Smooth muscle cell (in vitro differentiated cells): ENCODE data around the gene CTAG1A. TPM values are rescaled to one million over a fixed set of nuclear protein-coding genes. Genes with fewer than 3 reads are reported as not detected.
"Not testable (repeated sequence)": the region's sequence is repeated elsewhere in the genome, so short reads cannot be mapped to it uniquely, and the experiment has no call there.

Experiments used
- DNase-seq: peaks from one replicate; lab custom pipeline; 2025; ENCODE audit not compliant: unreplicated experiment; lab: John Stamatoyannopoulos, UW
- H2AFZ ChIP-seq: fragments of 200-600 bp; sonication (generic); 2 replicates; pipeline ENCODE4 v1.6.0; 2016; ENCODE audit warnings: antibody characterized with exemption, low read depth, mild to moderate bottlenecking
- H3F3A ChIP-seq: fragments of 200-600 bp; sonication (generic); 2 replicates; pipeline ENCODE4 v1.6.0; 2017; ENCODE audit warnings: antibody characterized with exemption, low read depth
- H3K27ac ChIP-seq: fragments of 200-600 bp; sonication (generic); 2 replicates; pipeline ENCODE4 v1.5.1; 2016; ENCODE audit warnings: low read depth, mild to moderate bottlenecking
- H3K27me3 ChIP-seq: fragments of 200-600 bp; sonication (generic); 2 replicates; pipeline ENCODE4 v1.6.1; 2016; ENCODE audit warnings: low read depth, mild to moderate bottlenecking
- H3K36me3 ChIP-seq: fragments of 200-600 bp; sonication (generic); 2 replicates; pipeline ENCODE4 v1.5.1; 2016; ENCODE audit warnings: low read depth
- H3K4me1 ChIP-seq: fragments of 200-600 bp; sonication (generic); 2 replicates; pipeline ENCODE4 v1.5.1; 2016; ENCODE audit warnings: low read depth
- H3K4me2 ChIP-seq: fragments of 200-600 bp; sonication (generic); 2 replicates; pipeline ENCODE4 v1.6.0; 2016; ENCODE audit warnings: mild to moderate bottlenecking
- H3K4me3 ChIP-seq: fragments of 200-600 bp; sonication (generic); 2 replicates; pipeline ENCODE4 v1.5.1; 2016; ENCODE audit warnings: mild to moderate bottlenecking
- H3K79me2 ChIP-seq: fragments of 200-600 bp; sonication (generic); 2 replicates; pipeline ENCODE4 v1.6.0; 2016; ENCODE audit warnings: low read depth, mild to moderate bottlenecking
- H3K9ac ChIP-seq: fragments of 200-600 bp; sonication (generic); 2 replicates; pipeline ENCODE4 v1.6.0; 2016; ENCODE audit warnings: low read depth
- H3K9me3 ChIP-seq: fragments of 200-600 bp; sonication (generic); replicated peaks from 2 replicates; pipeline ENCODE4 v1.5.1; 2016; ENCODE audit warnings: low read depth
- H4K20me1 ChIP-seq: fragments of 200-600 bp; sonication (generic); 2 replicates; pipeline ENCODE4 v1.6.0; 2016; ENCODE audit warnings: low read depth
- WGBS: methylation state at CpG from one replicate; pipeline ENCODE4 v1.1.7; 2016; ENCODE audit warnings: low lambda C conversion rate; 5-methylcytosine and 5-hydroxymethylcytosine counted together
- polyA plus RNA-seq: library from polyadenylated mRNA; unstranded; fragments of >200 nt; fragmentation: Nextera tagmentation; extraction: Ambion mirVana; gene quantifications from 2 replicates; pipeline ENCODE4 v1.2.1, GENCODE V29; 2016
- total RNA-seq: library from RNA; depleted of rRNA; stranded (reverse); fragments of >200 nt; gene quantifications from 2 replicates; pipeline ENCODE4 v1.2.3, GENCODE V29; 2014

CTAG1A gene
- total and polyA plus RNA-seq, 2 experiments from 2014 or later = not detected

DNA sequence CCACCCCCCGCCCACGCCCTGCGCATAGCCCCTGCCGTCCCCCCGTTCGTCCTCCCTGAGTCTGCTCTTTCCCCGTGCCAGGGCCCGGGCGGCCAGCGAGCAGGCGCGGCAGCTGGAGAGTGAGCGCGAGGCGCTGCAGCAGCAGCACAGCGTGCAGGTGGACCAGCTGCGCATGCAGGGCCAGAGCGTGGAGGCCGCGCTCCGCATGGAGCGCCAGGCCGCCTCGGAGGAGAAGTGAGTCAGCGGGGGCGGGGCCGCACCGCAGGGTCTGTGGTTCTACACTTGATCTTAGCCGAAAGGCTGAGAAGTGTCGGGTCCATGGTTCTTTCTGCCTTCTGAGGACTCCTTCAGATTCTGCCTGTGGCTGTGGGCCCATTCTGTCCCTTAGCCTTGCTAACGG lies 24.6 kb upstream of the CTAG1A start:
- WGBS = 88% methylated on average over 6 of the region's 31 CpGs
- H3F3A ChIP-seq, H3K79me2 ChIP-seq: not testable (repeated sequence)

DNA sequence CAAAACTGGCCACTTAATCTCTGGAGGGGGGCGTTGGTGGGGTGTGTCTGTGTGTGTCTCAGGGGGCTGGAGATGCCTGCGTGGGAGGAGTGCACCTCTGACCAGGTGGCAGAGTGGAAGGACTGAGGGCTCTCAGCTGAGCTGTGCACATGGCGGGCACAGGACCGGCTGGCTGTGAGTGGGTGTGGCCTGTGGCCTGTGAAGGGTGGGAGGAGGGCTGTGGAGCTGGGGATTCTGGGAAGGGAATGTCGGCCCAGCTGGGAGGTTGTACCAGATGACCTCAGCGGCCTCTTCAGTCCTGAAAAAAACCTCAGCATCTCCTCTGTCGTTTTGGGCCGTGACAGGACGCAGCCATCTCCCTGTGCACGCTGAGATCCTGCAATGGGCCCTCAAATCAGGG lies 22.6 kb upstream of the CTAG1A start:
- DNase-seq, H3K4me1 ChIP-seq, H2AFZ ChIP-seq, H3K9ac ChIP-seq, H3K9me3 ChIP-seq, H3K79me2 ChIP-seq, H3K27me3 ChIP-seq, H3K27ac ChIP-seq, H3K4me3 ChIP-seq, H3K36me3 ChIP-seq, H3F3A ChIP-seq, H4K20me1 ChIP-seq, H3K4me2 ChIP-seq: not testable (repeated sequence)
- no CpG with 5 or more reads among the region's 10 CpGs for WGBS

More for the DNA sequence above, 24.6 kb upstream of the CTAG1A start:
- H3K4me1 ChIP-seq, H4K20me1 ChIP-seq, DNase-seq, H3K9me3 ChIP-seq, H2AFZ ChIP-seq, H3K27ac ChIP-seq, H3K4me2 ChIP-seq, H3K4me3 ChIP-seq, H3K9ac ChIP-seq, H3K27me3 ChIP-seq, H3K36me3 ChIP-seq: not testable (repeated sequence)

DNA sequence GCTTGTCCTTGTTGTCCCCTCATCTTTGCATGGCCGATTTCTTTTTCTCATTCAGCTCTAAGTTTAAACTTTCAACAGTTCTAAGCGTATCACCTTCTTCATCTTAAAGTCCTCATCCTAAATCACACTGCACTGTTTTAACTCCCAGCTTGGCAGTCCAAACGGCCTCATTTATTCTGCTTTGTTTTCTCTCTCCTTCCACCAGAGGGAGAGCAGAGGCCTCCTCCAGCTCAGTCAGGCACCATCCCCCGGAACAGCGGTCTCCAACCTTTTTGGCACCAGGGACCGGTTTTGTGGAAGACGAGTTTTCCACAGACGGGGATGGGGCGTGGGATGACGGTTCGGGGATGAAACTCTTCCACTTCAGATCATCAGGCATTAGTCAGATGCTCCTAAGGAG lies 14.6 kb upstream of the CTAG1A start:
- not testable (repeated sequence) for H3K4me2 ChIP-seq, DNase-seq, H2AFZ ChIP-seq, H3K79me2 ChIP-seq, H3K27ac ChIP-seq, H3K4me1 ChIP-seq, H3K9ac ChIP-seq, H3K36me3 ChIP-seq, H4K20me1 ChIP-seq, H3K4me3 ChIP-seq, H3F3A ChIP-seq, H3K27me3 ChIP-seq, H3K9me3 ChIP-seq
- no CpG with 5 or more reads among the region's 11 CpGs for WGBS

DNA sequence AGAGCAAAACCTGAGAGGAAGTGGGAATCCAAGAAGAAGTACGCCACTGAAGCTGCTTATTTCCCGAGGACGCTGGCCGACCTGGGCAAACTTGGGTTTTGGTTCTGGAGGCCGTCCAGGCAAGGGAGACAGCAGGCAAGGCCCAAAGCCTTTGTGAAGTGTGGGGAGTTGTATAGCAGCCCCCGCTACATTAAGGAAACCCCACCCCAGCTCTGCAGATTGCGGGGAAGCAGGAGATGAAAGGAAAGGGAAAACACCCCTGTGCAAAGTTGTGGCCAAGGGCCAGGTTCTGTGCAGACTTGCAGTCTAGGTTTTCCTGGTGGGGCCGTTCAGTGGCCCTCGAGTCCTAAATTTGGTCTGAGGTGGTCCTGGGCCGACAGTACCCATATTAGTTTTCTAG lies 11.9 kb upstream of the CTAG1A start:
- H3K4me1 ChIP-seq = not testable (repeated sequence)

DNA sequence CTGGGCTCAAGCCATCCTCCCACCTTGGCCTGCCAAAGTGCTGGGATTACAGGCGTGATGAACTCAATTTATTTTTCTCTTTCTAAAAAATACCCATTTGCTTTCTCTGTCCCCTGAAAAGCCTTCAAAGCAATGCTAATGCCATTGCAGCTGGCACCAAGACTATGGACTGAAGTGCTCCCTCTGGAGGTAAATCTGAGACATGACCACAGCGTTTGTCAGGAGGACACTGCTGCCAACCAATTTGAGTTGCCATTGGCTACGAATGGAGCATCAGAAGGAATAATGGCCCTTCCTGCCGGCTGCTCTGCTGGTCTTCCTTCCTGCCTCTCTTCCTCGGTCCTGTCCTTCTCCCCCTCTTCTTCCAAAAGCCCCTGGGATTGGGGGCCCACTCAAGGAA lies 9.9 kb upstream of the CTAG1A start:
- not testable (repeated sequence) for H3K27me3 ChIP-seq, H3K9me3 ChIP-seq, H3K4me3 ChIP-seq, H3K27ac ChIP-seq, H3K79me2 ChIP-seq, H2AFZ ChIP-seq, H4K20me1 ChIP-seq, DNase-seq, H3K4me2 ChIP-seq, H3K4me1 ChIP-seq, H3K9ac ChIP-seq, H3F3A ChIP-seq, H3K36me3 ChIP-seq
- no CpG with 5 or more reads among the region's 5 CpGs for WGBS

More for the DNA sequence above, 11.9 kb upstream of the CTAG1A start:
- not testable (repeated sequence) for H3K4me3 ChIP-seq, H3K9me3 ChIP-seq, H3K9ac ChIP-seq, H2AFZ ChIP-seq, H3F3A ChIP-seq, H3K4me2 ChIP-seq, H4K20me1 ChIP-seq, DNase-seq, H3K36me3 ChIP-seq, H3K79me2 ChIP-seq, H3K27me3 ChIP-seq, H3K27ac ChIP-seq
- no CpG with 5 or more reads among the region's 10 CpGs for WGBS

DNA sequence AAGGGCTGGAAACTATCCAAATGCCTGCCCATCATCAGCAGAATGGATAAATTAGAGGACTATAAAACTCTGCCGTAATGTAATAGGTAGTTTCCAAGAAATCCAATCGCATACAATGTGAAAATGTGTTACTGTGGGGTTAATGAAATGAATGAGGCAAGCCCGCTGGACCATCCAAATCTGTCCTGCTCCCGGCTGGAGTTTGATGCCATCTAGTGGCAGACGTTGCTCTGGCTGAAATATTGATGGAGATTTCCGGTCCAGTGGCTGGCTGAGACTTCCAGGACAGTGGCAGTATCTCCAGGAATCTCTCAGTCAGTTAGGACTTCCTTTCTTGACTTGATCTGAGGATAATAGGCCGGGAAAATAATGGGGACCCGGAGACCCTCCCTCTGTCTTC lies 1.9 kb upstream of the CTAG1A start:
- not testable (repeated sequence) for H3K36me3 ChIP-seq, H3K79me2 ChIP-seq, H3F3A ChIP-seq, H3K9me3 ChIP-seq, H3K4me3 ChIP-seq, H3K4me1 ChIP-seq, H3K9ac ChIP-seq, H3K4me2 ChIP-seq, H4K20me1 ChIP-seq, DNase-seq, H2AFZ ChIP-seq, H3K27ac ChIP-seq, H3K27me3 ChIP-seq
- no CpG with 5 or more reads among the region's 8 CpGs for WGBS

DNA sequence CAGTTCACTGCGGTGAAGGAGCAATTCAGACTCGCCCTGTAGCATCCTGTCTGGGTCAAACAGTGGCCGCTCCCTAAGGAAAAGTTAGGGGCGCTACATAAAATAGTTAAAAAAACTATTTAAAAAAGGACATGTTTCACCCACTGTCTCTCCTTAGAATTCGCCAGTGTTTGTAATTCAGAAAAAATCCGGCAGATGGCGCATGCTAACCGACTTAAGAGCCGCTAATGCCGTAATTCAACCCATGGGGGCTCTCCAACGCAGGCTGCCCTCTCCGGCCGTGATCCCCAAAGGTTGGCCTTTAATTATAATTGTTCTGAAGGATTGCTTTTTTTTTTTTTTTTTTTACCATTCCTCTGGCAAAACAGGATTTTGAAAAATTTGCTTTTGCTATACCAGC lies 5.5 kb downstream of the CTAG1A start:
- not testable (repeated sequence) for H3F3A ChIP-seq, H4K20me1 ChIP-seq, H3K36me3 ChIP-seq, H3K27me3 ChIP-seq, H3K79me2 ChIP-seq, H3K4me1 ChIP-seq, DNase-seq, H2AFZ ChIP-seq, H3K9me3 ChIP-seq, H3K9ac ChIP-seq, H3K27ac ChIP-seq, H3K4me3 ChIP-seq, H3K4me2 ChIP-seq
- WGBS = no CpG with 5 or more reads among the region's 13 CpGs
